Trophoblast cell (in vitro differentiated cells and primary cell): ENCODE measurements around the gene CHKA.
A peak's percentile ranks its signal among the peaks of the same experiment; 100 is the strongest.

Experiments
- DNase-seq, 2 donors: peaks; one replicate each; pipeline ENCODE4 v3.0.0-alpha.2; 2016
- H2AFZ ChIP-seq: 2 replicates; pipeline ENCODE4 v1.6.1; 2013; ENCODE audit warnings: low read length, moderate library complexity, mild to moderate bottlenecking; ENCODE audit not compliant: insufficient read depth, poor library complexity
- H2AK5ac ChIP-seq: 2 replicates; pipeline ENCODE4 v1.6.1; 2013; ENCODE audit warnings: mild to moderate bottlenecking, low read length
- H2BK120ac ChIP-seq: 2 replicates; pipeline ENCODE4 v1.6.1; 2013; ENCODE audit warnings: low read length, mild to moderate bottlenecking, moderate library complexity; ENCODE audit not compliant: insufficient read depth, poor library complexity
- H2BK12ac ChIP-seq: 2 replicates; pipeline ENCODE4 v1.6.1; 2013; ENCODE audit warnings: mild to moderate bottlenecking, low read length, moderate library complexity
- H2BK5ac ChIP-seq: 2 replicates; pipeline ENCODE4 v1.6.1; 2013; ENCODE audit warnings: low read length, low read depth, moderate library complexity, mild to moderate bottlenecking; ENCODE audit not compliant: poor library complexity
- H3K14ac ChIP-seq: 2 replicates; pipeline ENCODE4 v1.6.1; 2013; ENCODE audit warnings: mild to moderate bottlenecking, low read length
- H3K18ac ChIP-seq: 2 replicates; pipeline ENCODE4 v1.6.1; 2013; ENCODE audit warnings: mild to moderate bottlenecking, low read length
- H3K23ac ChIP-seq: 2 replicates; pipeline ENCODE4 v1.6.1; 2013; ENCODE audit warnings: low read length
- H3K27ac ChIP-seq: 2 replicates; pipeline ENCODE4 v1.5.1; 2013; ENCODE audit warnings: low read depth, mild to moderate bottlenecking, inconsistent platforms, low read length, moderate library complexity
- H3K27me3 ChIP-seq: 2 replicates; pipeline ENCODE4 v1.6.1; 2013; ENCODE audit warnings: inconsistent platforms, mild to moderate bottlenecking, low read length, moderate library complexity; ENCODE audit not compliant: insufficient read depth
- H3K36me3 ChIP-seq, 2 experiments: 1 replicate in 1 of 2; 2 replicates in 1 of 2; pipeline ENCODE4 v1.6.1; 2013; ENCODE audit warnings: low read length in 2 of 2, mild to moderate bottlenecking in 2 of 2, moderate library complexity in 1 of 2; ENCODE audit not compliant: insufficient read depth in 2 of 2, control insufficient read depth in 1 of 2
- H3K4ac ChIP-seq: 2 replicates; pipeline ENCODE4 v1.6.1; 2013; ENCODE audit warnings: low read depth, mild to moderate bottlenecking, low read length, moderate library complexity
- H3K4me1 ChIP-seq, 2 experiments: 1 replicate in 1 of 2; 2 replicates in 1 of 2; pipeline ENCODE4 v1.6.1; 2013; ENCODE audit warnings: low read length in 2 of 2, mild to moderate bottlenecking in 2 of 2, moderate library complexity in 1 of 2; ENCODE audit not compliant: insufficient read depth in 2 of 2, control insufficient read depth in 1 of 2
- H3K4me2 ChIP-seq: 2 replicates; pipeline ENCODE4 v1.6.1; 2013; ENCODE audit warnings: inconsistent platforms, mild to moderate bottlenecking, low read length, moderate library complexity
- H3K4me3 ChIP-seq: 2 replicates; pipeline ENCODE4 v1.5.1; 2013; ENCODE audit warnings: mild to moderate bottlenecking, low read depth, low read length, inconsistent platforms
- H3K79me1 ChIP-seq: one replicate; pipeline ENCODE4 v1.6.1; 2013; ENCODE audit warnings: low read length
- H3K79me2 ChIP-seq: 2 replicates; pipeline ENCODE4 v1.6.1; 2013; ENCODE audit warnings: low read length, mild to moderate bottlenecking; ENCODE audit not compliant: control insufficient read depth, insufficient read depth, poor library complexity
- H3K9ac ChIP-seq: 2 replicates; pipeline ENCODE4 v1.6.1; 2013; ENCODE audit warnings: mild to moderate bottlenecking, low read length
- H3K9me3 ChIP-seq: 2 replicates; pipeline ENCODE4 v1.6.1; 2013; ENCODE audit warnings: low read depth, mild to moderate bottlenecking, control low read depth, inconsistent platforms, low read length; ENCODE audit not compliant: insufficient read depth
- H4K12ac ChIP-seq: 2 replicates; pipeline ENCODE4 v1.6.1; 2013; ENCODE audit warnings: low read depth, mild to moderate bottlenecking, low read length, moderate library complexity
- H4K8ac ChIP-seq: 2 replicates; pipeline ENCODE4 v1.6.1; 2013; ENCODE audit warnings: low read depth, mild to moderate bottlenecking, low read length, moderate library complexity
- H4K91ac ChIP-seq: one replicate; pipeline ENCODE4 v1.6.1; 2013; ENCODE audit warnings: low read depth, mild to moderate bottlenecking, low read length, moderate library complexity
- WGBS: extraction: QIAGEN DNeasy Blood & Tissue Kit; methylation state at CpG from one replicate; pipeline ENCODE4 v1.1.7; 2013; ENCODE audit warnings: missing lambda C conversion rate; ENCODE audit not compliant: insufficient read length, insufficient coverage; ENCODE audit errors: extremely low coverage; 5-methylcytosine and 5-hydroxymethylcytosine counted together

CHKA gene

DNA sequence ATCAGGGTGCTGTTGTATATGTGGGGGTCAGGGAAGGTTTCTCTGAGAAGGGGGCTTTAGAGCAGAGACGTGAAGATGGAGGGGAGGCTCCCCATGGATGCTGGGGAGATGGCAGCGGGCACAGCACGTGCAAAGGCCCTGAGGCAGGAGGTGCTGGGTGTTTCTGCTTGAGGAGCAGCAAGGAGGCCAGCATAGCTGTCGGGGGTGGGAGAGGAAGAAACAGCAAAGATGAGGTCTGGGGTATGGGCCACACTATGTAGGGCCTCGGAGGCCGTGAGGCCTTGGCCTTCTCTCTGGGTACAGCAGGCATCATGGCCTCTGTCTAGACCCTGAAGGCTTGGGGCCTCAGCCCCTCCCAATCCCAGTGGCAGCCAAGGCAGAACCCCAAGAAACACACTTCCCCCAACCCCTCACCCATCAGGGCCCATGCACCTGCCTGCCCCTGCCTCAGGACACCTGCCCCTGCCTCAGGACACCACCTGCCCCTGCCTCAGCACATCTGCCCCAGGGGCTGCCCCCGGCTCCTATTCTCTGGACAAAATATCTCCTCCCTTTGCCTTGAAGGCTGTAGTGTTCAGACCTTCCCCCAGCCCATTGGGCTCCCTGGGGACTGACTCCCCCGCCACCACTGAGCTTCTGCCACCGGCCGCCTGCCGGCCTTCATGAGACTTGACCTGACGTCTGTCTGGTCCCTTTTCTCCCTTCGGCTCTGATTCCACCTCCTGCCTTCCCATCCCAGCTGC is 104.9 kb downstream of the CHKA start:
- H3K14ac ChIP-seq: no peak overlapping the region

DNA sequence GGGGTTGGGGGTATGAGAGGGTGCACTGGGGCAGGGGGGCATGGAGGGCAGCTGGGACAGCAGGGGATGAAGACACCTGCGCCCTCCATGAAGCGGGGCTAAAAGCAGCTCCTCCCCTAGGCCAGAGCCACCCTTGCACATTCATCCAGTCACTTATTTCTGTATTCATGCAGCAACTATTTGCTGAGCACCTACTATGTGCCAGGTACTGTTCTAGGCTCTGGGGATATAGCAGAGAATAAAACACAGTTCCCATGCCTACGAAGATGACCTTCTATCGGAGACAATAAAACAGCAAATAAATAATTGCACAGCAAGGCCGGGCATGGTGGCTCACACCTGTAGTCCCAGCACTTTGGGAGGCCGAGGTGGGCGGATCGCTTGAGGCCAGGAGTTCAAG is 105.7 kb downstream of the CHKA start:
- H4K12ac ChIP-seq: no peak overlapping the region
- no peak overlapping the region for H2BK5ac ChIP-seq
- H3K4ac ChIP-seq: no peak overlapping the region
- no peak overlapping the region for H4K91ac ChIP-seq
- WGBS: no CpG with 5 or more reads among the region's 8 CpGs
- H3K9ac ChIP-seq: no peak overlapping the region
- no peaks in the 10 kb centered on the region for H3K27me3 ChIP-seq
- peaks cover 31 to 41% of the 10 kb centered on the region in 2 experiments for H3K4me1 ChIP-seq
- DNase-seq: no peak
- peak overlapping the region; percentile 13 for H3K4me3 ChIP-seq
- H2AFZ ChIP-seq: no peak overlapping the region
- no peaks in the 10 kb centered on the region for H3K36me3 ChIP-seq
- H3K27ac ChIP-seq: no peak overlapping the region
- no peak overlapping the region for H2BK120ac ChIP-seq
- H2AK5ac ChIP-seq: no peak overlapping the region
- peaks cover 5% of the 10 kb centered on the region for H3K79me2 ChIP-seq
- no peak overlapping the region for H3K4me2 ChIP-seq
- H3K14ac ChIP-seq: no peak overlapping the region
- H3K79me1 ChIP-seq: peaks cover 26% of the 10 kb centered on the region
- H3K23ac ChIP-seq: no peak overlapping the region
- peaks cover 1% of the 10 kb centered on the region for H3K9me3 ChIP-seq
- H2BK12ac ChIP-seq: no peak overlapping the region
- no peak overlapping the region for H3K18ac ChIP-seq
- no peak overlapping the region for H4K8ac ChIP-seq

More for the DNA sequence above, 104.9 kb downstream of the CHKA start:
- H3K27ac ChIP-seq: no peak overlapping the region
- no peak overlapping the region for H2BK5ac ChIP-seq
- peaks cover 1% of the 10 kb centered on the region for H3K9me3 ChIP-seq
- H3K4me1 ChIP-seq: peaks cover 28 to 36% of the 10 kb centered on the region in 2 experiments
- H4K12ac ChIP-seq: no peak overlapping the region
- no peak overlapping the region for H2BK120ac ChIP-seq
- H3K4me3 ChIP-seq: no peak overlapping the region
- no peaks in the 10 kb centered on the region for H3K27me3 ChIP-seq
- no peak overlapping the region for H2AK5ac ChIP-seq
- H3K4ac ChIP-seq: no peak overlapping the region
- H2AFZ ChIP-seq: no peak overlapping the region
- H3K23ac ChIP-seq: no peak overlapping the region
- no peak overlapping the region for H4K91ac ChIP-seq
- H3K36me3 ChIP-seq: no peaks in the 10 kb centered on the region
- H3K79me1 ChIP-seq: peaks cover 24% of the 10 kb centered on the region
- H4K8ac ChIP-seq: no peak overlapping the region
- no peak for DNase-seq
- no peak overlapping the region for H3K18ac ChIP-seq
- H2BK12ac ChIP-seq: no peak overlapping the region
- WGBS: no CpG with 5 or more reads among the region's 13 CpGs
- peaks cover 5% of the 10 kb centered on the region for H3K79me2 ChIP-seq
- H3K9ac ChIP-seq: no peak overlapping the region
- H3K4me2 ChIP-seq: no peak overlapping the region

DNA sequence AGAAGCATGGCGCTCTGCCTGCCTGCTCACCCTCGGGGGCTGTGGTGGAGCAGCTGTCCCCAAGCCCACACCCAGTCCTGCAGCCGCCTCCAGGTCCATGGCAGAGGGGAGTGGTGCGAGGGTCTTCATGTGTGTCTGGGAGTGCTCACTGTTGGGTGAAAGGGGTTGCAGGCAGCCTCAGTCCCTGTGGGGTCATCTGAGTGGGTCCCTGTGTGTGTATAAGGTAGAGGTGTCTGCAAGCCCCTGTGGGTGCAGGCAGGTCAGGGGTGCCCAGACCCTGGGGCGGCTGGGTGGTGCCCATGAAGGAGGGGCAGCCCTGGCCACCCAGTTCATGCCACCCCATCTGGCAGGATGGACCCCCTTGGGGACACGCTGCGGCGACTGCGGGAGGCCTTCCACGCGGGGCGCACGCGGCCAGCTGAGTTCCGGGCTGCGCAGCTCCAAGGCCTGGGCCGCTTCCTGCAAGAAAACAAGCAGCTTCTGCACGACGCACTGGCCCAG is 106.2 kb downstream of the CHKA start:
- Histone ChIP-seq H3K4me1 (peaks cover 35 to 45% of the 10 kb centered on the region in 2 experiments), H2BK5ac (no peak overlapping the region), H3K18ac (no peak overlapping the region), H3K9ac (no peak overlapping the region), H2AK5ac (no peak overlapping the region), H3K36me3 (no peaks in the 10 kb centered on the region), H3K14ac (no peak overlapping the region), H3K27ac (no peak overlapping the region), H2BK12ac (peak overlapping the region; percentile 98), H3K4ac (no peak overlapping the region), H3K9me3 (peaks cover 1% of the 10 kb centered on the region), H4K91ac (peak overlapping the region; percentile 16), H3K23ac (no peak overlapping the region), H3K4me3 (peak overlapping the region; percentile 13), H4K12ac (no peak overlapping the region), H3K79me2 (peaks cover 5% of the 10 kb centered on the region), H3K27me3 (no peaks in the 10 kb centered on the region), H4K8ac (no peak overlapping the region), H3K4me2 (no peak overlapping the region), H2AFZ (no peak overlapping the region), H3K79me1 (peaks cover 31% of the 10 kb centered on the region), H2BK120ac (no peak overlapping the region)
- no CpG with 5 or more reads among the region's 19 CpGs for WGBS
- no peak for DNase-seq

DNA sequence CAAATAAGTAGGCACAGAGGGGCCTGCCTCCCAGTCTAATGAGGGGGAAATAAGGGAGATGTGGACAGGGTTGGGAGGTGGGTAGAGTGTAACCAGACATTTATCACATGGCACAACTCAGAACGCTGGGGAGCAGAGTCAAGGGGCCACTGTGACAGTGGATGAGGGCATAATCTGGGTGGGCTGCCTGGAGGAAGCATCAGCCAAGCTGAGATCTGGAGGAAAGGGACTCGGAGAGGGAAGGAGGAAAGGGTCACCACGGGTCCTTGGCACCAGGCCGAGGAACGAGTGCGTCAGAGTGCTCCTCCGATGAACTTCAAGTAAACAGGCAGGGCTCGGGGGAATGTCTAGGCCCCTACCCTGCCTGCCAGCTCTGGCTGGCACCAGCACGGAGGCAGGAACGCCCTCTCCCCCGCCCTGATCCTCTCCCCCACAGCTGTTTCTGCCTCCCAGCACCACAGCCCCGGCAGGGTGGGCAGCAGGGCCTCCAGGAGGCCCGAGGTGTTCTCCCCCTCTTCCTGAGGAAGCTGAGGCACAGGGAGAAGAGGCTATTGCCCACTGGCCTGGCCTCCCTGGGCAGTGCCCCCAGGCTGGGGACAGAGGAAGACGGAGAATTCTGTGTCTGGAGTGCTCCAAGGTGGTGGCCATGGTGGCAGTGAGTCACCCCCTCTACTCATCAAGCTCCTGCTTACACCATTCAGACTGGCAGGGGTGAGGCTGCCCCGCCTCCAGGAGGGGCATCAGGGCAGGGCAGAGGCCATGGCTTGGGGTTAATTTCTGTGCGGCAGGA is 106.8 kb downstream of the CHKA start:
- no peak overlapping the region for H2AFZ ChIP-seq
- peaks cover 33% of the 10 kb centered on the region for H3K79me1 ChIP-seq
- peak; percentile 53 to 57 for DNase-seq
- peak overlapping the region; percentile 86 for H3K14ac ChIP-seq
- peaks cover 1% of the 10 kb centered on the region for H3K9me3 ChIP-seq
- H3K18ac ChIP-seq: peak overlapping the region; percentile 71
- H3K9ac ChIP-seq: no peak overlapping the region
- no peak overlapping the region for H3K27ac ChIP-seq
- peaks cover 5% of the 10 kb centered on the region for H3K79me2 ChIP-seq
- peak overlapping the region; percentile 90 for H2AK5ac ChIP-seq
- H3K27me3 ChIP-seq: no peaks in the 10 kb centered on the region
- H2BK5ac ChIP-seq: peak overlapping the region; percentile 34
- no peaks in the 10 kb centered on the region for H3K36me3 ChIP-seq
- no CpG with 5 or more reads among the region's 16 CpGs for WGBS
- H2BK12ac ChIP-seq: peak overlapping the region; percentile 98
- H4K8ac ChIP-seq: peak overlapping the region; percentile 7
- H4K91ac ChIP-seq: peak overlapping the region; percentile 86
- peaks cover 37 to 47% of the 10 kb centered on the region in 2 experiments for H3K4me1 ChIP-seq
- no peak overlapping the region for H3K23ac ChIP-seq
- no peak overlapping the region for H3K4me2 ChIP-seq
- no peak overlapping the region for H4K12ac ChIP-seq
- H3K4ac ChIP-seq: no peak overlapping the region
- H2BK120ac ChIP-seq: peak overlapping the region; percentile 89
- no peak overlapping the region for H3K4me3 ChIP-seq
